ENCODE data around the gene HSPB6.
"Not testable (repeated sequence)": the region's sequence is repeated elsewhere in the genome, so short reads cannot be mapped to it uniquely, and the experiment has no call there.

The HSPB6 gene

GRCh38 chr19:35773020-35773806 lies 16.4 kb upstream of the HSPB6 start:
- no peak for TF ChIP-seq CTCF (IDR thresholded peaks at IDR 0.05; ENCODE audit: insufficient read depth, low read depth, low read length, missing control alignments)
- DNase-seq (ENCODE audit: low read depth) = no peak
- no peak overlapping the region for H3K4me3 ChIP-seq (ENCODE audit: low read depth, low read length)

- not testable (repeated sequence) for DNase-seq (ENCODE audit: low read depth); H3K4me3 ChIP-seq (ENCODE audit: low read depth, low read length)
Observed at GRCh38 chr19:35772362-35772761, 15.5 kb upstream of the HSPB6 start.

- no peak for TF ChIP-seq CTCF (IDR thresholded peaks at IDR 0.05; ENCODE audit: insufficient read depth, low read depth, low read length, missing control alignments)
- no peak overlapping the region for H3K4me3 ChIP-seq (ENCODE audit: low read depth, low read length)
- no peak for DNase-seq (ENCODE audit: low read depth)
Observed at GRCh38 chr19:35768082-35768421, 11.2 kb upstream of the HSPB6 start.

- no peak for DNase-seq (ENCODE audit: low read depth)
- no peak for TF ChIP-seq CTCF (IDR thresholded peaks at IDR 0.05; ENCODE audit: insufficient read depth, low read depth, low read length, missing control alignments)
- no peak overlapping the region for H3K4me3 ChIP-seq (ENCODE audit: low read depth, low read length)
Observed at GRCh38 chr19:35767288-35768081, 10.7 kb upstream of the HSPB6 start.

- no peak for DNase-seq (ENCODE audit: low read depth)
- no peak overlapping the region for H3K4me3 ChIP-seq (ENCODE audit: low read depth, low read length)
- TF ChIP-seq CTCF (IDR thresholded peaks at IDR 0.05; ENCODE audit: insufficient read depth, low read depth, low read length, missing control alignments) = no peak
Observed at GRCh38 chr19:35766571-35767104, 9.8 kb upstream of the HSPB6 start.

- no peak overlapping the region for H3K4me3 ChIP-seq (ENCODE audit: low read depth, low read length)
- DNase-seq (ENCODE audit: low read depth) = no peak
- TF ChIP-seq CTCF (IDR thresholded peaks at IDR 0.05; ENCODE audit: insufficient read depth, low read depth, low read length, missing control alignments) = no peak
Observed at GRCh38 chr19:35764432-35765315, 7.8 kb upstream of the HSPB6 start.

Data from GM12865 (cell line).